Testis (tissue), 2 donors: Measurements from ENCODE around the gene GNPTG.

Experiments
- CTCF ChIP-seq, 3 experiments: fragments of 450-650 bp in 2 of 3; fragments of 200-600 bp in 1 of 3; sonication (generic) in 1 of 3; IDR thresholded peaks; one replicate each; pipeline ENCODE4 v1.5.1; 2016 to 2019; ENCODE audit warnings: antibody characterized with exemption in 3 of 3, mild to moderate bottlenecking in 2 of 3, moderate library complexity in 1 of 3
- POLR2A ChIP-seq: fragments of 450-650 bp; IDR thresholded peaks from one replicate; pipeline ENCODE4 v1.6.1; 2017; ENCODE audit warnings: antibody characterized with exemption, mild to moderate bottlenecking, moderate library complexity

- TF ChIP-seq CTCF (IDR thresholded peaks at IDR 0.05) (peak; percentile 1 to 75 (median 49)), POLR2A (no peak)
Observed at GRCh38 chr16:1363501-1364041, 11.8 kb downstream of the GNPTG start.
